ENCODE data around the gene SOX5. TPM values are rescaled to one million over a fixed set of nuclear protein-coding genes. Genes with fewer than 3 reads are reported as not detected.

SOX5 gene
- total RNA-seq, 1 experiment from 2014 or later = 3.1 TPM

GRCh38 chr12:23758608-23759007 lies 190.9 kb downstream of the SOX5 start:
- H2AFZ ChIP-seq (ENCODE audit: low read length) = no peak overlapping the region
- Mint-ChIP-seq H3K4me1 (peaks cover 66 to 67% of the 10 kb centered on the region in 2 experiments), H3K36me3 (ENCODE audit: insufficient read depth in 1 of 3, low read depth in 3 of 3) (no peaks in the 10 kb centered on the region), H3K27ac (peak overlapping the region in 1 of 3 experiments; percentile 7; a peak in 2 of 7 replicates), H3K9me3 (no peaks in the 10 kb centered on the region), H3K27me3 (ENCODE audit: low read depth) (no peaks in the 10 kb centered on the region), H3K4me3 (no peak overlapping the region)
- no peaks in the 10 kb centered on the region for H3K79me1 ChIP-seq (ENCODE audit: insufficient read depth, low read depth, low read length, poor library complexity, severe bottlenecking)
- no peak overlapping the region for H2BK120ac ChIP-seq (ENCODE audit: low read depth, low read length, poor library complexity, severe bottlenecking)
- H3K14ac ChIP-seq (ENCODE audit: insufficient read depth, low read length) = no peak overlapping the region
- H3K18ac ChIP-seq (ENCODE audit: insufficient read length, low read depth, low read length) = no peak overlapping the region
- no peak overlapping the region for H3K9ac ChIP-seq (ENCODE audit: extremely low read depth, insufficient read length, low read length)
- no peaks in the 10 kb centered on the region for H3K27me3 ChIP-seq (ENCODE audit: insufficient read depth, low read length)
- no peak overlapping the region for H2BK12ac ChIP-seq (ENCODE audit: insufficient read length, low read depth, low read length)
- H2AK5ac ChIP-seq (ENCODE audit: insufficient read length, low read length) = no peak overlapping the region
- no peaks in the 10 kb centered on the region for H4K20me1 ChIP-seq (ENCODE audit: control insufficient read depth, insufficient read depth, insufficient read length)
- H3T11ph ChIP-seq (ENCODE audit: low read length) = no peak overlapping the region
- no peak overlapping the region for H2BK5ac ChIP-seq (ENCODE audit: insufficient read length, low read length)
- no peak for DNase-seq
- H4K91ac ChIP-seq (ENCODE audit: insufficient read length, low read depth, low read length) = no peak overlapping the region
- no peak overlapping the region for H4K8ac ChIP-seq (replicated peaks; ENCODE audit: insufficient read length, low read depth, low read length)
- H3K79me2 ChIP-seq (ENCODE audit: insufficient read depth, low read length) = no peaks in the 10 kb centered on the region
- H2BK20ac ChIP-seq (ENCODE audit: low read depth, low read length, poor library complexity, severe bottlenecking) = peak overlapping the region; percentile 75
- no peak overlapping the region for H3K23ac ChIP-seq (ENCODE audit: insufficient read length, low read depth, low read length)
- H3K56ac ChIP-seq (ENCODE audit: insufficient read length, low read depth, low read length) = no peak overlapping the region
- H3K4me1 ChIP-seq (ENCODE audit: insufficient read depth, low read length) = peaks cover 12% of the 10 kb centered on the region
- no peaks in the 10 kb centered on the region for H3K23me2 ChIP-seq (ENCODE audit: insufficient read length, low read depth, low read length, poor library complexity, severe bottlenecking)
- WGBS (ENCODE audit: extremely low coverage, insufficient read length, low lambda C conversion rate) = no CpG with 5 or more reads among the region's 3 CpGs
- no peak overlapping the region; the same call in 1 of the 2 replicates for H3K4ac ChIP-seq (ENCODE audit: low read depth, low read length)
- no peak overlapping the region for H3K4me2 ChIP-seq (ENCODE audit: insufficient read depth, insufficient read length, low read length)
- H3K27ac ChIP-seq (ENCODE audit: insufficient read length, low read depth, low read length) = no peak overlapping the region
- TF ChIP-seq, protein P1, sequence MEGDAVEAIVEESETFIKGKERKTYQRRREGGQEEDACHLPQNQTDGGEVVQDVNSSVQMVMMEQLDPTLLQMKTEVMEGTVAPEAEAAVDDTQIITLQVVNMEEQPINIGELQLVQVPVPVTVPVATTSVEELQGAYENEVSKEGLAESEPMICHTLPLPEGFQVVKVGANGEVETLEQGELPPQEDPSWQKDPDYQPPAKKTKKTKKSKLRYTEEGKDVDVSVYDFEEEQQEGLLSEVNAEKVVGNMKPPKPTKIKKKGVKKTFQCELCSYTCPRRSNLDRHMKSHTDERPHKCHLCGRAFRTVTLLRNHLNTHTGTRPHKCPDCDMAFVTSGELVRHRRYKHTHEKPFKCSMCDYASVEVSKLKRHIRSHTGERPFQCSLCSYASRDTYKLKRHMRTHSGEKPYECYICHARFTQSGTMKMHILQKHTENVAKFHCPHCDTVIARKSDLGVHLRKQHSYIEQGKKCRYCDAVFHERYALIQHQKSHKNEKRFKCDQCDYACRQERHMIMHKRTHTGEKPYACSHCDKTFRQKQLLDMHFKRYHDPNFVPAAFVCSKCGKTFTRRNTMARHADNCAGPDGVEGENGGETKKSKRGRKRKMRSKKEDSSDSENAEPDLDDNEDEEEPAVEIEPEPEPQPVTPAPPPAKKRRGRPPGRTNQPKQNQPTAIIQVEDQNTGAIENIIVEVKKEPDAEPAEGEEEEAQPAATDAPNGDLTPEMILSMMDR (conservative IDR thresholded peaks at IDR 0.05) = no peak
- H3K9me3 ChIP-seq (ENCODE audit: control insufficient read depth, low read depth, low read length) = no peaks in the 10 kb centered on the region
- no peak overlapping the region for H4K5ac ChIP-seq (ENCODE audit: insufficient read length, low read depth, low read length)
- H2BK15ac ChIP-seq (ENCODE audit: low read depth, low read length) = no peak overlapping the region

Data from H9 (cell line).